GM12878 (cell line): Measurements from ENCODE around the gene C1orf115. TPM values are rescaled to one million over a fixed set of nuclear protein-coding genes. Genes with fewer than 3 reads are reported as not detected.

Source experiments
- BACH1 ChIP-seq: fragments of 450-650 bp; IDR thresholded peaks from 2 replicates; pipeline ENCODE4 v1.6.1; 2017; ENCODE audit warnings: mild to moderate bottlenecking, borderline replicate concordance
- CBX5 ChIP-seq: sonication (generic); IDR thresholded peaks from 2 replicates; pipeline ENCODE4 v1.6.1; 2016; ENCODE audit warnings: low read depth, moderate library complexity, mild to moderate bottlenecking, inconsistent platforms
- ELK1 ChIP-seq: IDR thresholded peaks from 2 replicates; pipeline ENCODE4 v1.6.1; 2012; ENCODE audit warnings: low read depth, low read length, improper control_type of control experiment
- JUND ChIP-seq: IDR thresholded peaks from 2 replicates; pipeline ENCODE4 v1.6.1; 2012; ENCODE audit warnings: low read depth, mild to moderate bottlenecking, low read length, improper control_type of control experiment, moderate library complexity
- NR2C2 ChIP-seq: IDR thresholded peaks from 2 replicates; pipeline ENCODE4 v1.6.1; 2011; ENCODE audit warnings: borderline replicate concordance, low read depth; ENCODE audit not compliant: control insufficient read depth, insufficient read length
- PAX8 ChIP-seq: fragments of 450-650 bp; IDR thresholded peaks from 2 replicates; pipeline ENCODE4 v1.6.1; 2017; ENCODE audit warnings: mild to moderate bottlenecking, moderate library complexity
- PKNOX1 ChIP-seq: fragments of 450-650 bp; IDR thresholded peaks from 2 replicates; pipeline ENCODE4 v1.6.1; 2016; ENCODE audit warnings: mild to moderate bottlenecking
- PRDM15 ChIP-seq: fragments of 450-650 bp; formaldehyde crosslinking; IDR thresholded peaks from 2 replicates; pipeline ENCODE4 v1.4.0; 2020; ENCODE audit warnings: mild to moderate bottlenecking, moderate library complexity
- RAD51 ChIP-seq: fragments of 450-650 bp; IDR thresholded peaks from 2 replicates; pipeline ENCODE4 v1.6.1; 2016; ENCODE audit warnings: moderate library complexity, mild to moderate bottlenecking, inconsistent platforms
- RCOR1 ChIP-seq: conservative IDR thresholded peaks from 2 replicates; pipeline ENCODE4 v1.6.1; 2012; ENCODE audit warnings: low read depth, low read length, improper control_type of control experiment
- RFX5 ChIP-seq: IDR thresholded peaks from 2 replicates; pipeline ENCODE4 v1.6.1; 2011; ENCODE audit warnings: low read depth, low read length, improper control_type of control experiment
- RUNX3 ChIP-seq: IDR thresholded peaks from 2 replicates; pipeline ENCODE4 v1.6.1; 2012; ENCODE audit warnings: low read length, inconsistent platforms
- SMAD1 ChIP-seq: fragments of 450-650 bp; IDR thresholded peaks from 2 replicates; pipeline ENCODE4 v1.6.1; 2018; ENCODE audit warnings: mild to moderate bottlenecking, low read depth; ENCODE audit not compliant: partially characterized antibody
- YBX1 ChIP-seq: fragments of 450-650 bp; IDR thresholded peaks from 2 replicates; pipeline ENCODE4 v1.6.1; 2016; ENCODE audit warnings: antibody characterized with exemption
- YY1 ChIP-seq: IDR thresholded peaks from 2 replicates; pipeline ENCODE4 v1.6.1; 2011; ENCODE audit warnings: low read depth, mild to moderate bottlenecking, low read length
- ZBTB40 ChIP-seq: fragments of 450-650 bp; IDR thresholded peaks from 2 replicates; pipeline ENCODE4 v1.6.1; 2016; ENCODE audit warnings: mild to moderate bottlenecking, moderate library complexity, borderline replicate concordance
- polyA plus RNA-seq, 11 experiments: library from polyadenylated mRNA; depleted of rRNA in 4 of 11; unstranded in 6 of 11; stranded (reverse) in 5 of 11; fragments of >200 nt; fragmentation: Nextera tagmentation in 4 of 11; fragmentation: Illumina TruSeq in 1 of 11; extraction: Ambion mirVana in 4 of 11; extraction: Trizol in 1 of 11; gene quantifications; 1 replicate in 1 of 11; 2 replicates in 10 of 11; pipeline versions ENCODE4 v1.2.1 to v1.2.3, GENCODE V29; 2011 to 2016; ENCODE audit warnings: inconsistent platforms in 2 of 11, missing spikeins in 2 of 11, low read depth in 1 of 11
- total RNA-seq, 4 experiments: library from RNA; depleted of rRNA in 3 of 4; stranded (reverse); fragments of >200 nt in 3 of 4; fragmentation: Illumina TruSeq in 1 of 4; extraction: Trizol in 1 of 4; gene quantifications; 2 replicates each; pipeline versions ENCODE4 v1.2.1 to v1.2.3, GENCODE V29; 2013 to 2021

Gene C1orf115
- total and polyA plus RNA-seq, 10 of the 15 experiments (the other 5 are each of a cell fraction or from before 2014, with no cell fraction given) = 0.52 to 5.0 (median 4.1) TPM

- TF ChIP-seq RAD51 (no peak), ELK1 (peak; percentile 76; the same call in 1 of the 2 replicates), ZBTB40 (no peak), PKNOX1 (no peak), YY1 (peak; percentile 44; the same call in 1 of the 2 replicates), SMAD1 (no peak), CBX5 (no peak), RUNX3 (peak; percentile 11; the same call in 1 of the 2 replicates), PAX8 (no peak), JUND (no peak), RCOR1 (no peak), NR2C2 (no peak), BACH1 (no peak), RFX5 (no peak), PRDM15 (CRISPR knock-in tag) (no peak), YBX1 (no peak)
Measured at GRCh38 chr1:220733086-220733601, 43.0 kb downstream of the C1orf115 start (continued).
